Subcutaneous adipose tissue (tissue), 4 donors: ENCODE data around the gene FGFRL1. TPM values are rescaled to one million over a fixed set of nuclear protein-coding genes. Genes with fewer than 3 reads are reported as not detected.

ENCODE experiments used
- CTCF ChIP-seq: fragments of 450-650 bp; IDR thresholded peaks from one replicate; pipeline ENCODE4 v1.5.1; 2016; ENCODE audit warnings: low read depth, mild to moderate bottlenecking, control low read depth, antibody characterized with exemption, moderate library complexity
- total RNA-seq, 4 donors: library from RNA; depleted of rRNA; stranded (reverse); fragments of >200 nt; gene quantifications; one replicate each; pipeline ENCODE4 v1.1.0, GENCODE V29; 2016

The FGFRL1 gene
- total RNA-seq, 4 donors from 2014 or later, result 12.6 to 113 (median 22.7) TPM

- no peak for TF ChIP-seq CTCF
Observed at GRCh38 chr4:1075225-1075624, 63.8 kb downstream of the FGFRL1 start.

DNA sequence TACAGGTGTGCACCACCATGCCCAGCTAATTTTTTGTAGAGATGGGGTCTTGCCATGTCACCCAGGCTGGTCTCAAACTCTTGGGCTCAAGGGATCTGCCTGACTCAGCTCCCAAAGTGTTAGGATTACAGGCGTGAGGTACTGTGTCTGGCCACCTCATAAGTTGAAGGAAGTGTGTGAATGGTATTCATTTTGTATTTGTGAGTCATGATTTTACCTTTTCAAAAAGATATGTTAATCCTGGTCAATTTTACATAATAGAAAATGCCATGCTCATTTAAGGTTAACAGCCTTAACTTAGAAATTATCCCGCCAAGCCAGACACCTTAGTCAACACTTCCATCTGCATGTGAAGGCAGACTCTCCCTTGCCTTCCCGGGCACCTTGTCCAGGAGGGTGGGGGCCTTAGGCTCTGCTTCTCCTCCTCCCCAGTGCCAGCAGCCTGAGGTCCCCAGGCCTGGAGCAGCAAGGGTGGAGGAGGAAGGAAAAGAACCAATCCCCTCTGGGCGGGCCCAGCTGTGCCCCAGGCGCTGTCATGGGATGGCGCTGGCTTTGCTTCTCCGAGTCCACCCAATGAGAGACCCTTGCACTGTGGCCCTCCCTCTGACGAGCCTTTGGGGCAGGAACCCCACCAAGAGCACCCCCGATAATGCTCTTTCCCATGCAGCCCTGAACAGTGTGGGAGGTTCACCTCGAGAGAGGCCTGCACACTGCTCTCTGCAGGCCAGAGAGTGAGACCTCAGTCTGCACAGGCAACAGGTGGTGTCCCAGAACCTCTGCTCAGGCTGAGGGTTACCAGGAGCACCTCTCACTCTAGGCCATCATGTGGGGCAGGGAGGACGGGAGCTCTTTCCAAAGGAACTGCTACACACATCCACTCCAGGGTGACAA is 64.6 kb downstream of the FGFRL1 start:
- no peak for TF ChIP-seq CTCF

Other genes with a start within 250 kb of the FGFRL1 start
- gene CPLX1, start 185.5 kb upstream of the FGFRL1 start, total RNA-seq, result 1 to 10 TPM in 1 of 4 donors, under 1 TPM in 3; 0.34 to 3.8 (median 0.74) TPM
- 100 to 1,000 TPM in 1 of 4 donors, 10 to 100 TPM in 3; 37.3 to 124 (median 58.7) TPM for gene GAK, start 79.3 kb upstream of the FGFRL1 start, total RNA-seq
- 10 to 100 TPM; 18.5 to 38.1 (median 21.4) TPM for gene TMEM175, start 79.2 kb upstream of the FGFRL1 start, total RNA-seq
- gene DGKQ, start 38.1 kb upstream of the FGFRL1 start, total RNA-seq, result 10 to 100 TPM in 1 of 4 donors, 1 to 10 TPM in 3; 2.9 to 12.2 (median 5.5) TPM
- gene IDUA, start 24.6 kb upstream of the FGFRL1 start, total RNA-seq, result 10 to 100 TPM in 2 of 4 donors, 1 to 10 TPM in 2; 6.7 to 25.8 (median 13.3) TPM
- under 1 TPM in 2 of 4 donors, not detected in 2; 0.44 to 0.57 TPM for gene SLC26A1, start 18.2 kb upstream of the FGFRL1 start, total RNA-seq
- gene RNF212, start 101.9 kb downstream of the FGFRL1 start, total RNA-seq, result 10 to 100 TPM in 1 of 4 donors, 1 to 10 TPM in 3; 3.7 to 16.1 (median 7.3) TPM
- gene SPON2, start 161.0 kb downstream of the FGFRL1 start, total RNA-seq, result 10 to 100 TPM; 14.3 to 67.2 (median 46.4) TPM
- 100 to 1,000 TPM in 3 of 4 donors, 10 to 100 TPM in 1; 89.9 to 169 (median 107) TPM for gene CTBP1, start 237.5 kb downstream of the FGFRL1 start, total RNA-seq